ENCODE measurements around the gene TEX51.

The TEX51 gene

DNA sequence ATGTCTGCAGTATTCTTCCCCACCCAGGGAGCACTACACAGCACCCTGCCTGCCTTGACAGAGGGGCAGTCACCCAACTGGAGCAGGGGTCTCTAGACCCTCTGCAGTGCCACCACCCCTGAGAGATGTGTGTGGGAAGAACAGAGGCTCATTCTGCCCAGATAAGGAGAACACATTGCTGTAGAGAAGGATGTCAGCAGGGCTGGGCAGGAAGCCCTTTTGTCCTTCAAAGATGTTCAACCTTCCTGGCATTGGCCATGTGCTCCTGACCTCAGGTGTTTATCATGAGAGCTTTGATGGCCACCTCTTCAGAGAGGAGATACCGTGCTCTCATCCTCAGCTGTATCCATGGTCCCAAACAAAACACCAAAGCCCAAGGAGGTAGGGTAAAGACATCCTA is 4.6 kb upstream of the TEX51 start:
- no peak for DNase-seq

DNA sequence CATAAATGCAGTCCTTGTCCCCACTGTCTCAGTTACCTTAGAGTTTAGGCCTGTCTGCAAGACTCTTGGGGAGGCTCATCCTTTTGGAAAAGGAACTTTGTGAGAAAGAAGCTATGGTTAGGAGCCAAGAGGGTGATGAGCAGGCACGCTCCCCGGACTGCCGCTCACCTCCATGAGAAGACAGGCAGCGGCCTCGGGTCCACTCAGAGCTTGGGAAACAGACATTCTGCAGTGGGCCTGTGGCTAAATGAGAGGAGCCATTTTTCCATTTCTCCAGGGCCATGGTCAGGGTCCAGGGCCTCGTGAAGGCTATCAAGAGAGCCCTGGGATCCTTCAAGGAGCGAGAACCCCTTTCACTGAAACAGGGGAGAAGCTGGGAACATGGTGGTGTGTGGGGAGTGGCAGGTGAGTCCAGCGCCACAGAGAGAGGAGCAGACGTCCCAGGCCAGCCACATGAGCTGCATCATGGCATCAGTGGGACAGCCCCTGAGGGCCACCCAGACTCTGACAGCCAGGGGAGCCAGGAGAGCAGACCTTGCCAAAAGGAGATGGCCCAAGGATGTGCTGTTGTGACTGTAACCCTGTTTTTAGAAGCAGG is 4.0 kb upstream of the TEX51 start:
- no peak for DNase-seq

DNA sequence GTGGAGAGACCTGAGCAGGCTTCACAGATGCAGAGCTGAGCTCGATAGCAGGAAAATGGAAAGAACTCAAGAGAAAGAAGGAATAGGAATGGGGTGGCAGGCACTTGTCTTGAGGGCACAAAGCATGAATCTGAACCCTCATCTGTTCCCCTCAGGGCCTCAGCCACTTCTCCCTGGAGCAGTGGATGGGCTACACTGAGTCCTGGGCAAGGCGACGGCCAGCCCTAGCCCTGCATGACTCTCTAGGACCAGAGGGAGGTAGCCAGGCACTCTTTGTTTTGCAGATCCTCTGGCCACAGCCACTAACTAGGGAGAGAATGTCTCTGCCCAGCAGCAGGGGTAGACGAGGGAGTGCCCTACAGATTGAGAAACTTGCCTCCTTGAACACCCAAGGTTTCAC is 3.4 kb upstream of the TEX51 start:
- no peak for DNase-seq

DNA sequence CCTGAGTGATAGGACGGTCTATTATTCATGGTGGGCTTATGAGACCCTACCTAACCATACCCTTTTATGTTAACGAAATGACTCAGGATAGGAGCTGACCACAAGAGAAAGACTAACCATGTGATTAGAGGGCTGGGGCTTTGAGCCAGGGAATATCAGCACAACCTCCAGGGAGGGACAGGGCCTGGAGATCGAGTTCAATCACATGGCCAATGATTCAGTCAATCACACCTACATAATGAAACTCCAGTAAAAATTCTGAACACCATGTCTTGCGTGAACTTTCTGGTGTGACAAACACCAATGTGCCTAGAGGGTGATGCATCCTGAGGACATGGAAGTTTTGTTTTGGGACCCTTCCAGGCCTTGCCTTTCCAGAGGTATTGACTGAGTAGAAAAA is 2.2 kb upstream of the TEX51 start:
- no peak for DNase-seq

DNA sequence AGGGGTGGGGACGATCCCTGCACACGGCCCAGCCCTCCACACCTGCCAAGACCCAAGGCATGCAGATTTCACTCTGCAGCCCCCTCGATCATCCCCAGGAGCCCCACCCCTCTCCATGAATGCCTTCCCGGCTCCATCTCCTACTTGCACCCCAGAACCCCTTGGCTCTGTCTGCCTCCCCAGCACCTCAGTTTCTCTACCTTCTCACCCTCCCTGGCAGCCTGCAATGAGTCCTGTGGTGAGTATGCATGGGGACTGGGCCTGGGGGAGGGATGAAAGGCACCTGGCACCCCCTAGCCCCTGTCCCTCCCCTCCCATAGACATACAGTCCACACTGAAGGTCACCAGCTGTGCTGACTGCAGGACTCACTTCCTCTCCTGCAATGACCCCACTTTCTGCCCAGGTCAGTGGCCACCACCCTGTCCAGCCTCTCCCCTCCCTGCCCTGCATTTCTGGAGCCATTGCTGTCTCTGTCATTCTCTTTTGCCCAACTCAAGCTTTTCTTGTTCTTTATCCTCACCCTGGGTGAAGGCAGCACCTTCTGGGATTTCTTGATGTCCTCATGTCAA is 1.0 kb downstream of the TEX51 start:
- no peak for DNase-seq

DNA sequence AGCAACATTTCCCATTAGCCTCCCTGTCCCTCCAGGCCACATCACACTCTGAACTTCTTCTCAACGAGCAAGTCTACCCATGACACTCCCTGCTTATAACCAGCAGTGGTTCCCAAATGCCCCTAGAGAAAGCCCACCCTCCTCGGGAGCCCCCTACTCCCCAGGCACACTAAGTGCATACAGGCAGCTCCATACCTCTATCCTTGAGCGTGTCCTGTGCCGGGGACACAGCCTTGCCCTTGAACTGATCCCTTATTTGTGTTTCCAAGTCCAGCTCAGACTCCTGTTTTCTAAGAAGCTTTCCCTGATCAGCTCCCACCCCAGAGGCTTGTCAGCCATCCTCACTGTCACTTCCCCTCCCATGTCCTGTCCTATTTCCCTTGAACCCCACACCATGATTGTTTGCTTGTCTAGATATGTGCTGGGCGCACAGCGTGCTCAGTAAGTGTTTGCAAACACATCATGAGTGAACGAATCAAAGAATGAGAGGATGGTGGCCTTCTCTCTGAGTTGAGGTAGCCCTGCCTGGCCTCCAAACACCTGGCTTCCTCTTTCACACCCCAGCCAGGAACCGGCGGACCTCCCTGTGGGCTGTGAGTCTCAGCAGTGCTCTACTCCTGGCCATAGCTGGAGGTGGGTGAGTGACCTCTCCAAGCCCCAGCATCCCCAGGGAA is 2.1 kb downstream of the TEX51 start:
- no peak for DNase-seq

DNA sequence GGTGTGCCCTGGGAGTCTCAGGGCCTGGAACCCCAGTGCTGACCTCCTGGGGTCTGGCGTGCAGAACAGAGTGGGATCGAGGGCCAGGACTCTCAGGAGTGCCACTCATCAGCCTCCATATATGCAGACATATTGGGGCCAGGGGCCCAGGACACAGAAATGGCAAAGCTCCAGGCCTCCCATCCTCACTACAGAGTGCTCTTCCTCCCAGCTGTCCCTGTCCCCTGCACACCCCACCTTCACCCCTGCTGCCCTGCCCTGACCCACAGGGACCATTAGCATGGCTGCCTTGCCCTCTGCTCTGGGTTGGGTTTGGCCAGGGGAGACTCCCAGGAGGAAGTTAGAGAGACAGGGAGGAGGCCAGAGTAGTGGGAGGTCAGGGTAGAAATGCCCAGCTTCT is 2.8 kb downstream of the TEX51 start:
- DNase-seq = no peak

DNA sequence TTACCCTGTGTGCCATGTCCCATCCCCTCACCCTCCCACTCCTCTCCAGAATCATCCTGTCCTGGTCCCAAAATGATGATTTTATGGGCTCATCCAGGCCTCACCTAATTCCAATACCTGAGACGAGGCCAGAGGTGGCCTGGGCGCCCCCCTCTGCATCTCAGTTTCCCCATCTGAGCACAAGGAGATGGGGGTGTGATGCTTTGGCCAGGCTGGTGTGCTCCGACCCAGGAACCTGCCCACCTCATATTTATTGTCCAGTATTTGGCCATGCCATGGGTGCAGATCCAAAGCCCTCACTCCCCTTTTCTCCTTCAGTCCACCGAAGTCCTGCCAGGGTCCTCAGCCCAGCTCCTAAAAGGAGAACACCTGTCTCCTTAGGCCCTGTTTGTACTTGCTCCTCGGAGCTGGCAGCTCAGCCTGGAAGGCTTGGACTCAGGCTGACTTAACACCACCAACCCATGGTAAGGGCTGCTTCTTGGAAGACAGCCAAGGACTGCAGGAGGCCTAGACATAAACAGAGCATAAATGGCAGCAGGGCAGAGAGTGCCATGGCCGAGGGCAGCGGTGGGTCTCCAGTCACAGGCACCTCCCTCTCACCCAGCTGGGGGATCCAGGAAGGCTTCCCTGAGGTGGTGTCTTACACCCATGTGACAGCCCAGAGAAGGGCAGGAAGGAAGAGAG is 3.6 kb downstream of the TEX51 start:
- no peak for DNase-seq

DNA sequence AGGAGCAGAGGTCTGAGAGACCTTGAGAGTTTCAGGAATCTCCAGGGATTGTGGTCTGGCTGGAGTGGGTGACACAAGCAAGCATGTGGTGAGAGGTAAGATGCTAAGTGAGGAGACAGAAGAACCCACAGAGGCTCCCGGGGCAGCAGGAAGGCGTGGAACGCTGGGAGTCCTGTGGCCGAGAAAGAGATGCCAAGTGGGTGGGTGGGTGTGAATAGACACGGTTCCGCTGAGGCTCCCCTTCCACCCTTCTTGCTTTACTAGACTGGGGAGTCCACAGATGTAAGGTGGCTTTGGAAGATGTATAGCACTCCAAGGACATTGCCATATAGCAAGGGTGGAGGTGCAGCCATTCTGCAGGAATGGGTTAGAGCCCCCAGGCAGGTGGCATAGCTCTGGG is 4.2 kb downstream of the TEX51 start:
- DNase-seq = no peak

DNA sequence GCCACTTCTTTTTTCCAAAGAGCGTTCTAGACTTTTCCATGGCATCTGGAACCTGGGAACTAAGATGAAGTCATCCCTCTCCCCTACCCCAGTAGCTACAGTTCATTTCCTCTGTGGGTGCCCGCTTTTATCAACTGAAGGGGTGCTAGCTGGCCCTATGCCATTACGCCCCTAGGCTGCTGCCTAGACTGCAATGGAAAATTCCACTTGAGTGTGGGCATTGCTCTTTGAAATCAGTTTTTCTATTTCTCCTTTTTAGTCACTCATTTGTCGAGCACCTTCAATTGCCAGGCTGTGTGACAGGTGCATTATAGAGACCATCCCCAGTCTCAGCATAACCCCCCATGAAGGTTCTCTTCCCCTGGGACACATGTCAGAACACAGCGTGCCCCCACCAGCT is 7.3 kb downstream of the TEX51 start:
- DNase-seq = no peak

DNA sequence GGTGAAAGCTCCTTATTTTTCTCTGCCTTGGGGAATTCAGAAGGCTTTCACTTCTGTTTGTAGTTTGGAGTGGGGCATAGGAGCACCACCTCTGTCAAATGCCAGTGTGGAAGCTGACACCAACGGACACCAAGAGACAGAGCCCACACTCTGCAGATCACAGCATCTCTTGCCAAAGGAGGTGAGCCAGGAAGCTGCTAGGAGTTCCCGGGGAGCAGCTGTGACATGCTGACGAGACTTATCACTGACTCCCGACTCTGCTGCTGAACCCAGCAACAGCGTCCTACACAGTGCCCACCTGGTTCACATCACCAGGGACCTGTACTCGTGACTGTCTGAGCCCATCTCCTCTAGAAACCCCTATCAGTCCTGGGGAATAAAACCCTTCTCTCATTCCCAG is 8.1 kb downstream of the TEX51 start:
- no peak for DNase-seq

DNA sequence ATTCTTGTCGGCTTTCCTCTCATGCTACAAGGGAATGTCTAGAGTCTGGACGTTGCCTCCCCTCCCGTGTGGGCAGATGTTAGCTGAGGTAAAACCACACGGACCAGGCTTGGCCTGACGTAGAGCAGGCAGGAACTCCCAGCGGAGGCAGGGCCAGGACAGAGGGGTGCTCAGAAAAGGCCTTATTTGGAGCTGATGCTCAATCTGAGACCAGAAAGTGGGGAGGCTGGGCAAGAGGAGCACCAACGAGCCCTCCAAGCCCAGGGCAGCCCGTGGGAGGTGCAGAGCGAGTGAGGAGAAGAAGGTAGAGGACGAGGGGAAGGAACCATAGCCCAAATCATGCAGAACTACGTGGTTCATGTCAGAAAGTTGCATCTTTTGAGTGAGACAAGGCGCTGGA is 9.0 kb downstream of the TEX51 start:
- no peak for DNase-seq

DNA sequence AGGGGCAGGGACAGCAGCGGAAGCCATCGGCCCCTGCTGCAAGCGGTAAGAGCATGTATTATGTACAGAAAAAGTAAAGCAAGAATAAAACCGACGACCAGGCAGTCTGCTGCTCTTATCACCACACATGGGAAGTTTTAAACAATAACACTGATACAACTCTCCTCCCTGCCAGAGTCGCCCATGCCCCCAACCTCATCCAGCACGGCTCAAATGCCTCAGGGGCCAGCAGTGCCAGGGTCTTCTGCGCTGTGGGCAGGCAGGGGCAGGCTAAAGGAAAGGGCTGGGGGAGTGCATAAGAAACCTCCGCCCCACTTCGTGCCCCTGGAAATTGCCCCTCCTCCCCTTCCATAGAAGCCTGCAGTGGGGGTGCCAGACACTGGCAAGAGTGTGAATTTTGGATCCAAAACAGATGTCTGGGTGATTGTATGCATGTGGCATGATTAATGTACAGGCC is 10.1 kb downstream of the TEX51 start:
- no peak for DNase-seq

DNA sequence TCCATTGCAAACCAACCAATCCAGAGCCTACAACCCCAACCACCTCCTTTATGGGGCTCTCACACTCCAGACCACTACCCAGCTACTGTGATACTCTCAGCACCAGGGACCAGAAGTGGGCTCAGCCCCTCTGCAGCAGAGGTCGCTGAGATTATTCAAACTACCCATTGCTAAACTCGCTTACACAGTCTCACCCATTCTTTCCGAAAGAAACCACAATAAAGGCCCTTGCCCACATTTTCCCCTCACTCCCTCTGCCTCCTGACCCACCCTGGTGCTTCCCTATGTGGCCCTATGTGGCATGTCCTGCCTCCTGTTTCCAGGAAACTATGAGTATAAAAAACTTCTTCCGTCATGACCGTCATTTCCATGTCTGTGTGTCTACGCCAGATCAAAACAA is 10.7 kb downstream of the TEX51 start:
- no peak for DNase-seq

DNA sequence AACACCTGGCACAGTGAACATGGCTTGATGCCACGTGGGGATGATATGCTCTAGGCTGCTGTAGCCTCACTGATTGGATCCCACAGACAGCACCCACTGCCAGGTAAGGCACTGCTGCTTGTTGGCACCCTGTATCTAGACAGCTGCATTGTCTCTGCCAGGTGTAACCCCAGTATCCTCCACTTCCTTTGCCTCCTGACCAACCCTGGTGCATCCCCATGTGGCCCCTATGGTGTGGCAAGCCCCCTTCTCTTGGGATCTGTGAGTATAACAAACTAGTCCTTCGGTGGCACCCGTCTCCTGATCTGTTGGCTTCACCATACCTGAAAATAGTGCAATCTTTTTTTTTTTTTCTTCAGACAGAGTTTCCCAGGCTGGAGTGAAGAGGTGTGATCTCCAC is 11.1 kb downstream of the TEX51 start:
- no peak for DNase-seq

DNA sequence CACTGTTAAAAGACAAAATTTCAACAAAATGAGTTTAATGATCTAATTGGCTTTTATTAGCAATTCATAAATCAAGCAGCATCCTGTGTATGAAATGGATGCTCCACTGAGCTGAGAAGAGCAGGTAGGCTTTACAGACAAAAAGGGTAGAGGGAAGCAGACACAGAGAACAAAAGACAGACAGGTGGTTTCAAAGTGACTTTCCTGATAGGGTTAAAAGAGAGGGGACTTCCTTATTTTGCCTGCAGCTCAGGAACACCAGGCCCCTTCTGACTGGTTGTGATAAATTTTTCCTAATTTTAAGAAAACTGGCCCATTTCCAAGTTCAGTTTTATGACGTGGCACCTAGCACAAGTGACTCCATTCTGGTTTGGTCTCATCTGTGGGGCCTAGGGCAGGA is 11.9 kb downstream of the TEX51 start:
- no peak for DNase-seq

DNA sequence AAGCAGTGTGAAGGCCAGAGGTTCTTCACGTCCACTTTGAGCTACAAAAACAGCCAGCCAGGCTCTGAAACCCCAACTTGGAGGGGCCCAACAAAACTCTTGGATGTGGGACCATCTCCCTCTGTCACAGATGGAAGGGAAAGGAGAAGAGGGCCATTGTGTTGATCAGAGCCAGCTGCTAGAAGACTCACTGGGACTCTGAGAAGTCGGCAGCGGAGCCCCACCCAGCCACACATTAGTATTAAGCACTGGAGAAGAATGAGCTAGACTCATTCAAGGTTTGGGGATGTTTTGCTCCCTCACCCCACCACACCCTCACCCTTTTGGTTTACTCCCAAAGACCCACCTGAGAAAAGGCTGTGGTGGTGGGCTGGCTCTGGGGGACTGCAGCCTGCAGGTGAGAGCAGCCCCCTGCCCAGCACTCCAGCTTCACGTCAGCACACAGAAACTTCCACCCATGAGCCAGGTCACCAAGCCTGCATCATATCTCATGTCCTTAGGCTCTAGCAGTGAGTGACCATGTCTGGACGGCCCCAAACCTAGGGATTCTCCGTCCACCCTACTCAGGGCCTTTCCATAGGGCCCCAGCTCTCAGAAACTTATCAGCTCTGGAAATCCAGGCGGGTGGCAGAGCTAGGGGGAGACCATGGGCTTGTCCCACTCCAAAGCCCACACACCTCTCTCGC is 12.6 kb downstream of the TEX51 start:
- no peak for DNase-seq

DNA sequence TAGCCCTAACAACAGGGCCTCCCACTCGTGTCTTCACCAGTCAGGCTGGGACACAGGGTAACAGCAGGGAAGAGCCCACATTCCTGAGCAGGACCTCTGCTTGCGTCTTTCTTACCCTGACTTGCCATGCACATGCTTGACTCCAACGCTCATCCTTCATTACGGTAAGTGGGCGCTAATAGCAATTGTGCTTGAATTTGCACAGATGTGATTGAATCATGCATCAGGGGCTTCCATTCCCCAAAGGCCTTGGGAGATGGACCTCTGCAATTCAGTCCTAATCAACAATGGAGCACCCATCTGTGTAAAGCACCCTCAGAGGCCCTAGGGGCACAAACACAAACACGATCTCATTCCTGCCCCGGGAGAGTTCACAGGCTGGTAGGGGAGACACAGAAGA is 13.5 kb downstream of the TEX51 start:
- no peak for DNase-seq

DNA sequence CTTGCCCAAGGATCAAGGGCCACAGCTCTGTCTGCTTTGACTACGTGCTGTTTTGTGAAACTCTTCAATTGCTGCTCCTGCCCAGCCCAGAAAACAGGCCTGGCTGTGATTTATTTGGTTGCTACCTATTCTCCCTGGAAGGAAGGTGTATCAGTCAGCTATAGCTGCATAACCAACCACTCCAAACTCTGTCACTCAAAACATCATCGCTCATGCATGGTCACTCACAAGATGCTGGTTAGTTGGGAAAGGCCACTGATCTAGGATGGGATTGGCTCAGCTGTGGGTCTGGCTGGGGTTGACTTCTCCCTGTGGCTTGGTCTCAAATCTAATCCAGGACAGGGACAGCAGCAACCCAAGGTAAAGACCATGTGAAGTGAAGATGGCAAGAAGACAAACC is 14.6 kb downstream of the TEX51 start:
- DNase-seq = no peak

DNA sequence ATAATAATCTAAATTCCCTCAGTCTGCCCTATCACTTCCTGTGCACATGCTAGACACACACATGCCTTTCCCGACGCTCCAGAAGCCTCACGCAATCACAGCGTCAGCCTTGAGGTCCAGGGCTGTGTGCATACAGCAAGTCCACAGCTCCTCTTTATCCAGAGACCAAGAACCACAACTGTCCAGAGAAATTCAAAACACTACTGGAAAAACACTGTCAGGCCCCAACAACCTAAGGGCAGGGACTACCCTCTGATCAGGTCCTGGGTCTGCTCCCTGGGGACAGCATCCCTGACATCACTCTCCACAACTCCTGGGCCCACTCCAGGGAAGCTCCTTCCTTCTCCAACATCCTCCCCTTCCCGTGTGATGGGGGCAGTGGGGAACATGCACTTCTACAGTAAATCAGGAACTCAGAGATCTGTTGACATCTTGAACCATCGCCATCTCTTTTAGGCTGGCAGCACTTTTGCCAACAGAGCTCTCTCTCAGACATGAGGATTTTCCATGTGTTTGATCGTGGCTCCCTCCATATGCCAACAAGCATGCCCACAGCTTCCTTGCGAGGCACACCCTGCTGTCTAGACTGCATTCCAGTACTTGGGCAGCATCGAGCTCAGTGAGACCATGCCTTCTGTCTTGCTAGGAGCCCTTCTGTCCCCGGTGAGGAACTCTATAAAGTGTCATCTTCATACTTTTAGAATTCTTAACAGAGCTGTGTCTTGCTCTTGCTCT is 15.4 kb downstream of the TEX51 start:
- DNase-seq = no peak

DNA sequence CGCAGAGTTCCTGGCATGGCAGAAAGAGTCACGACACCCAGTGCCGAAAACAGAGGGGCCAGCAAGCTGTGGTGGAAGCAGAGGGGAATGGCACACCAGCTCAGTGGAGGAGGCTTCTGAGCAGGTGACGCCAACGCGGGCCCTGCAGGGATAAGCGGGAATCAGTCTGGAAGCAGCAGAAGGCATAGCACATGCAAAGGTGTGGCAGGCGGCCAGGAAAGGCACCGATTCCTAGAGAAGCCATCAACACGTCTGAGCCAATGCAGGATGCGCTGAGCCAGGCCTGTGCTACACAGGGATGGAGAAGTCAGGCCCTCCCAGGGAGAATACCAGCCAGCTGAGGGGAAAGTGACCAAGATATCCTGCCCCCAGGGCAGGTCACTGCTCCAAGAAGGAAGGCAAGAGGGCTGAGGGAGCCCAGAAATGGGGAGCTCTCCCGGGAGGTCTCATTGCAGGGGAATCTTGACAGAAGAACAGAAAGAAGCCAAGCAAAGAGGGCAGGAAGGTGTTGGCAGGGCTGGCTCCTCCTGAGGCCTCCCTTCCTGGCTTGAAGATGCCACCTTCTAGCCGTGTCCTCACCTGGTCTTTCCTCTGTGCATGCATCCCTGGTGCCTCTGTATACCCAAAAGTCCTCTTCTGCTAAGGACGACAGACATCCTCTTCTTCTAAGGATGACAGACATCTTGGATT is 16.3 kb downstream of the TEX51 start:
- no peak for DNase-seq

DNA sequence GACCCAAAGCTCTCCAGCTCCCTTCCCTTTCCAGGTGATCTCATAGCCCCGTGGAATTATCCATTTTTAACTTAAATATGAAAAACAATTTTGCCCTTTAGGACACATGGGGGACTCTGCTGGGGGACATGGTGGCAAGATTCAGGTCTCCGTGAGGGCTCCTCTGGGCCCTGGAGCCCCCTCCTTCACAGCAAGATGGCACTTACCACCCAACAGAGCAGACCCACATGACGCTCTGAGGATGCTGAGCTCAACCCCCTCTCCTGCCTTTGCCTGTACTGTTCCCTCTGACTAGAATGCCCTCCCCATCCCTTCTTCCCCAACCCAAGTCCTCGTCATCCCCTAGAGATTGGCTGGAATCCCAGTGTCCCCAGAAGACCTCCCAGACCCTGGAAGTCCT is 17.2 kb downstream of the TEX51 start:
- DNase-seq = no peak
